Stimulated activated CD8-positive, alpha-beta memory T cell treated with anti-CD3 and anti-CD28 coated beads, Interleukin-12 subunit alpha, Interleukin-12 subunit beta, amount 100 ng/mL, for 24 hours (primary cell): Measurements from ENCODE around the gene SLC22A31.
"Not testable (repeated sequence)": the region's sequence is repeated elsewhere in the genome, so short reads cannot be mapped to it uniquely, and the experiment has no call there.

Source experiments
- DNase-seq: peaks from one replicate; pipeline ENCODE4 v3.0.0-alpha.2; 2020; ENCODE audit errors: extremely low read depth

The SLC22A31 gene

GRCh38 chr16:89178453-89179147 is 21.7 kb downstream of the SLC22A31 start:
- no peak for DNase-seq

- no peak for DNase-seq
These were observed 22.8 kb downstream of the SLC22A31 start for GRCh38 chr16:89177501-89177900.

- DNase-seq = no peak
These were observed 23.6 kb downstream of the SLC22A31 start for GRCh38 chr16:89176717-89177116.

GRCh38 chr16:89176147-89176690 is 24.1 kb downstream of the SLC22A31 start:
- DNase-seq = no peak

GRCh38 chr16:89175280-89176146 is 24.8 kb downstream of the SLC22A31 start:
- no peak for DNase-seq

- DNase-seq = no peak
These were observed 25.5 kb downstream of the SLC22A31 start for GRCh38 chr16:89174877-89175276.

GRCh38 chr16:89174055-89174827 is 26.1 kb downstream of the SLC22A31 start:
- DNase-seq = no peak

GRCh38 chr16:89173174-89173921 is 27.0 kb downstream of the SLC22A31 start:
- DNase-seq = no peak

- no peak for DNase-seq
These were observed 27.7 kb downstream of the SLC22A31 start for GRCh38 chr16:89172528-89173173.

- no peak for DNase-seq
These were observed 28.2 kb downstream of the SLC22A31 start for GRCh38 chr16:89172171-89172527.

GRCh38 chr16:89171216-89172170 is 28.8 kb downstream of the SLC22A31 start, which contains the start of gene CDH15:
CDH15 (plus strand) TSS chr16:89171748; CDS start chr16:89171832, 84 bp downstream.
- DNase-seq = peak; percentile 83

GRCh38 chr16:89170346-89171215 is 29.8 kb downstream of the SLC22A31 start:
- DNase-seq = no peak

GRCh38 chr16:89169778-89170177 is 30.6 kb downstream of the SLC22A31 start:
- no peak for DNase-seq

GRCh38 chr16:89168381-89169189 is 31.8 kb downstream of the SLC22A31 start:
- no peak for DNase-seq

- peak; percentile 70 for DNase-seq
These were observed 32.9 kb downstream of the SLC22A31 start for GRCh38 chr16:89167425-89167941.

GRCh38 chr16:89166696-89167424 is 33.5 kb downstream of the SLC22A31 start:
- no peak for DNase-seq

GRCh38 chr16:89165681-89165979 is 34.7 kb downstream of the SLC22A31 start:
- not testable (repeated sequence) for DNase-seq
